ENCODE measurements around the gene MDFI.

- TF ChIP-seq CTCF (IDR thresholded peaks at IDR 0.05) (no peak), POLR2A (IDR thresholded peaks at IDR 0.05; ENCODE audit: low read depth) (no peak)
Measured at GRCh38 chr6:41659935-41660334, 21.7 kb downstream of the MDFI start.

All from esophagus muscularis mucosa (tissue), 3 donors.